NCI-H446 (cell line): ENCODE measurements around the gene RAN.
"Not testable (repeated sequence)": the region's sequence is repeated elsewhere in the genome, so short reads cannot be mapped to it uniquely, and the experiment has no call there.

Experiments
- DNase-seq, 2 experiments: peaks; one replicate each; lab custom pipeline; 2025; lab: John Stamatoyannopoulos, UW

RAN gene

DNA sequence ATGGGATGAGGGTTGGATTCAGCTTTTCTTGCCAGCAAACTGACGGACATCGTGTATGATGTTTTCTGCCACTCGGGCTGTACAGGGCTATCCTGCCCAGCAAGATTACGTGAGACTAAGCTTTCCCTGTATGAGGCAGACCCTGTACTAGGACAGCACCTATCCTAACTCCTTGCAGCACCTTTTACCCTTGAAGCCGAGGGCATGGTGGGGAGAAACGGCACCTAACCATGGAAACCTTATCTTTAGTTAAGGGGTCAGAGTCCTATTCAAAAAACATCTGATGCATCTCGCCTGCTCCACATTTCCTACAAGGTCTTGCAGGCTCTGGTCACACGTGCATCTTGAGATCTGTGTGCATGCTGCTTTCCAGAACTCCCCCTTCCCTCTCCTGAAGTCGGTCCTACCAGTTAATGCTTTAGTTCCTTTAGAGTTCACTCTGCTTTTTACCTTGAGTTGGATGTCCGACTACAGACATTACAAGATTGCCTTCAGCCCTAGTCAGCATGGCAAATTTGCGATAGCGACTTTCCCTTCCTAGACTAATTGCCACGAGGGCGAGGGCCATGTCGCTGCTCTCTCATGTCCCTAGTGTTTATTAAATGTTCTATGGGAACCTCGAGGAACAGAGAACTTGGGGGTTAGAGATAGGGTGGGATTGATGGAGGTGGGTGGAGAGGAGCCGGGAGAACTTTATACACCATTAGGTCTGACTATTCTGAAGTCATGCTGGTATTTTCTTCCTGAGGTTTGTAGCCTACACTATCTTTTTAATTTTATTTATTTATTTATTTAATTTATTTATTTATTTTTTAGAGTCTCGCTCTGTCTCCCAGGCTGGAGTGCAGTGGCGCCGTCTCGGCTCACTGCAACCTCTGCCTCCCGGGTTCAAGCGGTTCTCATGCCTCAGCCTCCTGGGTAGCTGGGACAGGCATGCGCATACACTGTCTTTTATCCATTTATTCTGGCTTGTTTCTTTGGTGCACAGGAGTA is 6.6 kb downstream of the RAN start:
- no peak for DNase-seq

DNA sequence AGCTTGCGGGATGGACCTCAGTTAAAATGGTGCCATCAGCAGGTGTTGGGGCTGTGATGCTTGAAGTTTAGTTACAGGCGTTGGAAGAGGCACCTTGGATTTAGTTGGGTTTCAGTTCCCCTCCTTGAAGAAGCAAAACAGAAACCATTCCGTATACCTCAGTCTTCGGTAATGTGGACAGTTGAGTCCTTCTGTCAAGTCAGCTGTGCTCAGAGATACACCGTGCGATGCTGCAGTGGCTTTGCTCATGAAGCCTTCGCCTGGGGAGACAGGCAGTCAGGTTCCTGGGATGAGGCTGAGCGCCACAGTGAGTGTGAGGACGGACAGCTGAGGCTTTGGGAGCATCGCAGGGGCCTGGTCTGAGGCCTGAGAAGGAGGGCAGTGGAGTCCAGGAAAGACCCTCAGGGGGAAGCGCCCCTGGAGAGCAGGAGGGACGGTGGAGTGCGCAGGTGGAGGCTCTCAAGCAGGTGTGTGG is 7.4 kb downstream of the RAN start:
- DNase-seq, result no peak

GRCh38 chr12:130879781-130880389 is 8.0 kb downstream of the RAN start:
- no peak for DNase-seq

- DNase-seq, result no peak
Observed at GRCh38 chr12:130880411-130880885, 8.6 kb downstream of the RAN start.

DNA sequence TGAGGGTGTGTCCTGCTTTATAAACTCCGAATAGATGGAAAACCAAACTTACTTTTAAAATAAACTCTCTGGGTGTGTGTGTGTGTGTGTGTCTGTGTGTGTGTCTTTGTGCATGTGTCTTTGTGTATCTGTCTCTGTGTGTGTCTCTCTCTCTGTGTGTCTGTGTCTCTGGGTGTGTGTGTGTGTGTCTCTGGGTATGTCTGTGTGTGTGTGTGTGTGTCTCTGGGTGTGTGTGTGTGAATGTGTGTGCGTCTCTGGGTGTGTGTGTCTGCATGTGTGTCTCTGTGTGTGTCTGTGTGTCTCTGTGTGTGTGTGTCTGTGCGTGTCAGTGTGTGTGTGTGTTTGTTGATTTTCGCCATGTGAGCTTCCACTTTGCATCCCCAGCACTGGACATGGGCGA is 9.2 kb downstream of the RAN start:
- no peak for DNase-seq

GRCh38 chr12:130881548-130881947 is 9.7 kb downstream of the RAN start:
- DNase-seq, result no peak

GRCh38 chr12:130887190-130887589 is 15.3 kb downstream of the RAN start:
- not testable (repeated sequence) for DNase-seq

DNA sequence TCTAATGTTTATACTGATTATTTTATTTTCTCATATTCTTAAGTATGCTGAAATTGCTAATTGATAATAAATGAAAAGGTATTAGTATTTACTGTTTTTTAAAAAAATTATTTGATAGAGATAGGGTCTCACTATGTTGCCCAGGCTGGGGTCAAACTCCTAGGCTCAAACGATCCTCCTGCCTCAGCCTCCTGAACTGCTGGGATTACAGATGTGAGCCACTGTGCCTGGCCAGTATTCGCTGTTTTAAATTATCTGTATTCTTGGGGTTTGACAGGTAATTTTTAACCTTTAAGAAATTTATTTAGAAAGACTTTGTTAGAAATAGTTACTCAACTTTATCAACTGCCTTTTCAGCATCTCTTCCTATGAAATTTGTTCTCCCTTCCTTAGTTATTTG is 32.2 kb downstream of the RAN start:
- no peak for DNase-seq

GRCh38 chr12:130904936-130905455 is 33.1 kb downstream of the RAN start:
- not testable (repeated sequence) for DNase-seq

- DNase-seq, result no peak
Observed at GRCh38 chr12:130909111-130909510, 37.2 kb downstream of the RAN start.

- no peak for DNase-seq
Observed at GRCh38 chr12:130911193-130911592, 39.3 kb downstream of the RAN start.

DNA sequence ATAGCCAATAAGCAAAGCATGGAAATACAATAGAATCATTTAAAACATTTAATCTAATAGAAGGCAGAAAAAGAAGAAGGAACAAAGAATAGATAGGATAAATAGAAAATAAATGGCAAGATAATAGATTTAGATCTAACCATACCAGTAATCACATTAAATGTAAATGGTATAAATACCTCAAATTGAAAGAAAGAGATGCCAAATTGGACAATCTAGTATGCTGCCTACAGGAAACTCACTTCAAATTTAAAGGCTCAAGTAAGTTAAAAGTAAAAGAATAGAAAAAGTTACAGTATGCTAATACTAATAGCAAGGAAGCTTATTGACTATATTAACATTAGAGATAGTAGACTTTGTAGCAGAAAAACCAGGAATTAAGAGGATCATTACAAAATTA is 40.1 kb downstream of the RAN start:
- DNase-seq, result no peak

GRCh38 chr12:130916241-130916911 is 44.5 kb downstream of the RAN start:
- peak in 1 of 2 experiments; percentile 39 for DNase-seq

- no peak for DNase-seq
Observed at GRCh38 chr12:130917607-130918006, 45.7 kb downstream of the RAN start.

DNA sequence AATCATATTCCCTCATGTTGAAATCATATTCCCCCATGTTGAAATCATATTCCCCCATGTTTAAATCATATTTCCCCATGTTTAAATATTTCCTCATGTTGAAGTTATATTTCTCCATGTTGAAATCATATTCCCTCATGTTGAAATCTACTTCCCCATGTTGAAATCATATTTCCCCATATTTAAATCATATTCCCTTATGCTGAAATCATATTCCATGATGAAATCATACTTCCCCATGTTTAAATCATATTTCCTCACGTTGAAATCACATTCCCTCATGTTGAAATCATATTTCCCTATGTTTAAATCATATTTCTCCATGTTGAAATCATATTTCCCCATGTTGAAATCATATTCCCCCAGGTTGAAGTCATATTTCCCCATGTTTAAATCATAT is 47.2 kb downstream of the RAN start:
- DNase-seq, result no peak

GRCh38 chr12:130920119-130920703 is 48.3 kb downstream of the RAN start:
- DNase-seq, result no peak

DNA sequence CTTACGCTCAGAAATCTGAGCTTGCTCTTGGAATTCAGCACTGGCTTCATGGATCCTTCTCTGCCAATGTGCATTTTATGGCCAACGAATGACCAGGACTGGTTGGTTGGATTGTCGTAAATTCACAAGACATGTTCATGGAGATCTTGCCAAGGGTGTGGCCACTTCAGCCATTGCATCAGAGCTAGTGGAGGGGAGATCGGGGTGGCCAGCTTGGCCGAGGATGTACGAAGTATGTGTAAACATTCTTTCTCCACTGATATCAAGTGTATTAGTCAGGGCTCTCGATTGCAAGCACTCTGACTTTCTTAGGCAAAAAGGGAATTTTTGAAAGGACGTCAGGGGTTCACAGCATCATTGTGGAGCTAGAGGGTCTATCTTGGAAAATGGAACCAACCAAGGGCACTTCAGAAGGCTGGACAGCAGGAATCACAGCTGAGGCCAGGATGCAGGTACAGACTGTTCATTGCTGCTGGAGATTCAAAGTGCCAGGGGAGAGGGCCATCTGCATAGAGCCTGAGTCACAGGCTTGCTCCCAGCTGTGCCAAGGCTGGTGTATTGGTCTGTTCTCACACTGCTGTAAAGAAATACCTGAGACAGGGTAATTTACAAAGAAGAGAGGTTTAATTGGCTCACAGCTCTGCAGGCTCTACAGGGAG is 49.0 kb downstream of the RAN start:
- DNase-seq, result no peak

DNA sequence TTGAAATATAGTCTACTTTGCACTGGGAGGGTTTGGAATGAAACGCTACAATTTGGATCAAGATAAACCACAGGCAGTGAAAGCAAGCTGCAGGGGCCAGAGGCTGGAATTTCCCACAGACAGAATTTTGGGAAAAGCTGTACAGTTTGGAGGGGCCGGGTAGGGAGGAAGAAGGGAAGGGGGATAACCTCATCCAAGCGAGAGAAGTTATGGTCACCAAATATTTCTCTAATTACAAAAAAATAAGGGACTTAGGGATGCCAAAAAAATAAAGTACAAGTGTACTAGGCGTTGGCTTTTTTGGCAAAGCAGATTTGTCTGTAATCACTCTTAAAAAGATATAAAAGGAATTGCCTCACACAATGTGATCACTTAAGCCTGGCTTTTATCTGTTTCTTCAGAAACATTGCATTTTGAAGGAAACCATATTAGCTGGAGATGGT is 50.7 kb downstream of the RAN start:
- no peak for DNase-seq

DNA sequence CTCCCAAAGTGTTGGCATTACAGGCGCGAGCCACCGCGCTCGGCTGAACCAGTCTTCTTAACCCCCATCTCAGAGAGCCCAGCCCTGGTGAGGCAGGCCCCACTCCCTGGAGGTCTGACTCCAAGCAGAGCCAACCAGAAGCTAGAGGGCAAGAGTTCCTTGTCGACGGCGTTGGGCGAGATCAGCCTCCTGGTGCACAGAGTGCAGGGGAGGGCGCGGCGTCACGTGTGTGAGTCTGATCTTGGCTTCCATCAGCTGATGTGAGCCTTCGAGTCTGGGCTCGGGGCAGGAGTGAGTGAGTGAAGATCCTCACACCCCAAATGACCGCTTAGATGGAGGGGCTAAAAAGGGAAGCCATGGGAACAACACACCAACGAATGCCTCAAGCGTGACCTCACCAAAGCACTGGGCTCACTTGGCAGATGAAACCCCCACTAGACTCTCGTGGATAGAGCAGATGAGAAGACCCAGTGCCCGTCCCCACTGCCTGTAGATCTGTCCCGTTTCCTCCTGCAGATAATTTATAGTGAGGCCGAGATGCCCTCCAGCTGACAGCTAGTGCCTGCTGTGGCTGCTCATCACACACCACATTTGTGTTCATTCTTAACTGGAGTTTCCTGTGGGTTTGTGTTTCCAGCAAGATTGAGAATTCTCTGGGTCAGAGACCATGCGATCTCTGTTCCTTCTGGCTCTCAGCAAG is 53.2 kb downstream of the RAN start:
- DNase-seq, result no peak

DNA sequence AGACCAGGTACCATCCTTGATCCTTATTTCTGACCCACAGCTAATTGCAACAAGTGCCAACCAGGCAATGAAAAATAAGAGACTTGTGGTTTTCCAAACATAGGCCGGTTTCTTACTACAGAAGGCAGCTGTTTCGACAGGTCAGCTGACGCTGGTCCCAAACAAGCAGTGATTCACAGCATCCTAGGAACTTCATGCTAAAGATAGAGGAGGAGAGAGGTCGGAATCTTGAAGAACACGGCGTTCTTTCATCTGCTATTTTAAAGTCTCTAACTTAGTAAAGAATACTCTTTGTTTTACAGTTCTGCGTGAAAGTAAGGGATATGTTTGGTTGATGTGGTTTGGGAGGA is 53.8 kb downstream of the RAN start:
- no peak for DNase-seq
